Measurements from ENCODE around the gene SPRY4.
"Not testable (repeated sequence)": the region's sequence is repeated elsewhere in the genome, so short reads cannot be mapped to it uniquely, and the experiment has no call there.

Gene SPRY4

GRCh38 chr5:142281008-142281367, 43.8 kb downstream of the SPRY4 start:
- DNase-seq (ENCODE audit: low read depth), result no peak
- no peak for TF ChIP-seq CTCF (IDR thresholded peaks at IDR 0.05; ENCODE audit: insufficient read depth, low read depth, low read length, missing control alignments)
- H3K4me3 ChIP-seq (ENCODE audit: low read length), result no peak overlapping the region

GRCh38 chr5:142280066-142281007, 44.5 kb downstream of the SPRY4 start:
- no peak for TF ChIP-seq CTCF (IDR thresholded peaks at IDR 0.05; ENCODE audit: insufficient read depth, low read depth, low read length, missing control alignments)
- DNase-seq (ENCODE audit: low read depth), result no peak
- H3K4me3 ChIP-seq (ENCODE audit: low read length), result no peak overlapping the region

- TF ChIP-seq CTCF (IDR thresholded peaks at IDR 0.05; ENCODE audit: insufficient read depth, low read depth, low read length, missing control alignments), result no peak
- no peak for DNase-seq (ENCODE audit: low read depth)
- H3K4me3 ChIP-seq (ENCODE audit: low read length), result no peak overlapping the region
Observed at GRCh38 chr5:142278627-142279026, 46.2 kb downstream of the SPRY4 start.

GRCh38 chr5:142277796-142278195, 47.0 kb downstream of the SPRY4 start:
- no peak for TF ChIP-seq CTCF (IDR thresholded peaks at IDR 0.05; ENCODE audit: insufficient read depth, low read depth, low read length, missing control alignments)
- no peak overlapping the region for H3K4me3 ChIP-seq (ENCODE audit: low read length)
- DNase-seq (ENCODE audit: low read depth), result no peak

- TF ChIP-seq CTCF (IDR thresholded peaks at IDR 0.05; ENCODE audit: insufficient read depth, low read depth, low read length, missing control alignments), result no peak
- H3K4me3 ChIP-seq (ENCODE audit: low read length), result no peak overlapping the region
- DNase-seq (ENCODE audit: low read depth), result no peak
Observed at GRCh38 chr5:142276517-142276916, 48.3 kb downstream of the SPRY4 start.

- H3K4me3 ChIP-seq (ENCODE audit: low read length), result no peak overlapping the region
- DNase-seq (ENCODE audit: low read depth), result peak; percentile 70
- no peak for TF ChIP-seq CTCF (IDR thresholded peaks at IDR 0.05; ENCODE audit: insufficient read depth, low read depth, low read length, missing control alignments)
Observed at GRCh38 chr5:142275496-142275895, 49.3 kb downstream of the SPRY4 start.

- DNase-seq (ENCODE audit: low read depth); H3K4me3 ChIP-seq (ENCODE audit: low read length): not testable (repeated sequence)
Observed at GRCh38 chr5:142272596-142272995, 52.2 kb downstream of the SPRY4 start.

- H3K4me3 ChIP-seq (ENCODE audit: low read length); DNase-seq (ENCODE audit: low read depth): not testable (repeated sequence)
Observed at GRCh38 chr5:142264084-142264483, 60.7 kb downstream of the SPRY4 start.

Measured in epithelial cell of esophagus (primary cell).